Upper lobe of left lung (tissue), 4 donors: Measurements from ENCODE around the gene NTSR1.

ENCODE experiments used
- CTCF ChIP-seq, 6 experiments: fragments of 450-650 bp in 4 of 6; fragments of 200-600 bp in 2 of 6; sonication (generic) in 2 of 6; IDR thresholded peaks; one replicate each; pipeline ENCODE4 v1.5.1; 2016 to 2019; ENCODE audit warnings: antibody characterized with exemption in 6 of 6
- POLR2AphosphoS5 ChIP-seq, 2 donors: sonication (generic); formaldehyde crosslinking; IDR thresholded peaks; one replicate each; pipeline ENCODE4 v1.5.1; 2017; ENCODE audit warnings: antibody characterized with exemption in 2 of 2

GRCh38 chr20:62786157-62786556 is 77.5 kb downstream of the NTSR1 start:
- TF ChIP-seq CTCF (IDR thresholded peaks at IDR 0.05) (no peak), POLR2AphosphoS5 (IDR thresholded peaks at IDR 0.05) (no peak)
